Neuronal stem cell (in vitro differentiated cells): Measurements from ENCODE around the gene TIMP2.

ENCODE experiments used
- DNase-seq: peaks from one replicate; pipeline ENCODE4 v3.0.0-alpha.2; 2013; ENCODE audit warnings: low spot score
- H2AFZ ChIP-seq: one replicate; pipeline ENCODE4 v1.6.1; 2013; ENCODE audit warnings: mild to moderate bottlenecking, low read length, inconsistent platforms
- H2AK5ac ChIP-seq: 2 replicates; pipeline ENCODE4 v1.6.1; 2013; ENCODE audit warnings: low read depth, mild to moderate bottlenecking, inconsistent platforms, low read length, moderate library complexity, mixed read lengths
- H2BK120ac ChIP-seq: 2 replicates; pipeline ENCODE4 v1.6.1; 2013; ENCODE audit warnings: low read depth, mild to moderate bottlenecking, inconsistent platforms, low read length, moderate library complexity, mixed read lengths
- H2BK12ac ChIP-seq: one replicate; pipeline ENCODE4 v1.6.1; 2013; ENCODE audit warnings: low read length, inconsistent platforms
- H2BK15ac ChIP-seq: 2 replicates; pipeline ENCODE4 v1.6.1; 2013; ENCODE audit warnings: mild to moderate bottlenecking, low read length, inconsistent platforms, mixed read lengths
- H2BK5ac ChIP-seq: one replicate; pipeline ENCODE4 v1.6.1; 2013; ENCODE audit warnings: inconsistent platforms, mild to moderate bottlenecking, low read length, moderate library complexity
- H3K14ac ChIP-seq: one replicate; pipeline ENCODE4 v1.6.1; 2013; ENCODE audit warnings: low read length, inconsistent platforms
- H3K18ac ChIP-seq: 2 replicates; pipeline ENCODE4 v1.6.1; 2013; ENCODE audit warnings: low read length, inconsistent platforms
- H3K23ac ChIP-seq: 2 replicates; pipeline ENCODE4 v1.6.1; 2013; ENCODE audit warnings: low read depth, mild to moderate bottlenecking, mixed read lengths, low read length, inconsistent platforms; ENCODE audit not compliant: poor library complexity
- H3K27ac ChIP-seq: replicated peaks from 3 replicates; pipeline ENCODE4 v1.5.1; 2013; ENCODE audit warnings: low read length, inconsistent platforms
- H3K27me3 ChIP-seq, 3 experiments: 2 replicates each; pipeline ENCODE4 v1.6.1; 2013; ENCODE audit warnings: low read length in 3 of 3, mild to moderate bottlenecking in 2 of 3, inconsistent platforms in 1 of 3, low read depth in 1 of 3, mixed read lengths in 1 of 3, moderate library complexity in 1 of 3; ENCODE audit not compliant: control insufficient read depth in 3 of 3, insufficient read depth in 3 of 3
- H3K36me3 ChIP-seq, 2 donors: replicated peaks in 1 of 2; 2 replicates each; pipeline ENCODE4 v1.6.1; 2013; ENCODE audit warnings: low read length in 2 of 2; ENCODE audit not compliant: control insufficient read depth in 2 of 2, insufficient read depth in 2 of 2
- H3K4ac ChIP-seq: 2 replicates; pipeline ENCODE4 v1.6.1; 2013; ENCODE audit warnings: inconsistent platforms, mild to moderate bottlenecking, low read length, moderate library complexity
- H3K4me1 ChIP-seq, 2 donors: 1 replicate in 1 of 2; 2 replicates in 1 of 2; pipeline ENCODE4 v1.6.1; 2013; ENCODE audit warnings: low read length in 2 of 2, low read depth in 1 of 2; ENCODE audit not compliant: control insufficient read depth in 2 of 2, insufficient read depth in 1 of 2
- H3K4me2 ChIP-seq: one replicate; pipeline ENCODE4 v1.6.1; 2013; ENCODE audit warnings: mild to moderate bottlenecking, low read length, inconsistent platforms; ENCODE audit not compliant: insufficient read depth, poor library complexity, severe bottlenecking
- H3K4me3 ChIP-seq, 2 donors: 2 replicates each; pipeline ENCODE4 v1.5.1; 2013; ENCODE audit warnings: low read length in 2 of 2, mild to moderate bottlenecking in 2 of 2, inconsistent platforms in 1 of 2, moderate library complexity in 1 of 2
- H3K79me1 ChIP-seq: one replicate; pipeline ENCODE4 v1.6.1; 2013; ENCODE audit warnings: low read depth, mild to moderate bottlenecking, inconsistent platforms, low read length, moderate library complexity
- H3K9ac ChIP-seq: one replicate; pipeline ENCODE4 v1.6.1; 2013; ENCODE audit warnings: mild to moderate bottlenecking, low read depth, low read length, inconsistent platforms; ENCODE audit not compliant: poor library complexity
- H3K9me3 ChIP-seq, 2 donors: replicated peaks in 1 of 2; 2 replicates each; pipeline versions ENCODE3 to v1.6.1; 2013; ENCODE audit warnings: low read length in 2 of 2, mild to moderate bottlenecking in 2 of 2, inconsistent platforms in 1 of 2, low read depth in 1 of 2, mixed read lengths in 1 of 2, moderate library complexity in 1 of 2; ENCODE audit not compliant: control insufficient read depth in 2 of 2, insufficient read depth in 1 of 2
- H4K8ac ChIP-seq: one replicate; pipeline ENCODE4 v1.6.1; 2013; ENCODE audit warnings: low read depth, mild to moderate bottlenecking, inconsistent platforms, low read length, moderate library complexity
- H4K91ac ChIP-seq: one replicate; pipeline ENCODE4 v1.6.1; 2013; ENCODE audit warnings: low read length, low read depth, mild to moderate bottlenecking, inconsistent platforms; ENCODE audit not compliant: poor library complexity
- WGBS, 2 donors: extraction: QIAGEN DNeasy Blood & Tissue Kit; methylation state at CpG; one replicate each; pipeline ENCODE4 v1.1.7; 2013; ENCODE audit warnings: missing lambda C conversion rate in 2 of 2, mixed read lengths in 1 of 2; ENCODE audit not compliant: insufficient read length in 2 of 2, insufficient replicate concordance in 1 of 2; ENCODE audit errors: extremely low coverage in 2 of 2; 5-methylcytosine and 5-hydroxymethylcytosine counted together

Gene TIMP2

GRCh38 chr17:78937561-78937960 lies 12.4 kb upstream of the TIMP2 start:
- Histone ChIP-seq H3K27ac (no peak overlapping the region), H3K4me1 (peaks cover 19 to 21% of the 10 kb centered on the region in 2 donors), H2AFZ (no peak overlapping the region), H4K91ac (no peak overlapping the region), H3K9ac (no peak overlapping the region), H3K36me3 (no peaks in the 10 kb centered on the region), H3K9me3 (no peaks in the 10 kb centered on the region), H3K4ac (no peak overlapping the region), H3K23ac (no peak overlapping the region), H2BK120ac (no peak overlapping the region), H4K8ac (no peak overlapping the region), H3K79me1 (no peaks in the 10 kb centered on the region), H2BK12ac (no peak overlapping the region), H3K27me3 (peaks cover 0 to 8% (median 0%) of the 10 kb centered on the region in 3 experiments), H3K4me3 (no peak overlapping the region), H2BK15ac (no peak overlapping the region), H2AK5ac (no peak overlapping the region), H3K18ac (peak overlapping the region; percentile 21), H3K4me2 (no peak overlapping the region), H2BK5ac (no peak overlapping the region), H3K14ac (no peak overlapping the region)
- no CpG with 5 or more reads among the region's 11 CpGs for WGBS, 2 donors
- DNase-seq: no peak

- Histone ChIP-seq H3K14ac (peak overlapping the region; percentile 26), H4K8ac (no peak overlapping the region), H2BK12ac (peak overlapping the region; percentile 95), H3K36me3 (no peaks in the 10 kb centered on the region), H3K4me1 (peaks cover 18% of the 10 kb centered on the region in 2 donors), H3K9ac (no peak overlapping the region), H3K79me1 (no peaks in the 10 kb centered on the region), H3K4me2 (no peak overlapping the region), H4K91ac (no peak overlapping the region), H3K4me3 (no peak overlapping the region), H2BK5ac (peak overlapping the region; percentile 7), H2BK15ac (peak overlapping the region; percentile 97), H3K18ac (peak overlapping the region; percentile 94), H3K4ac (no peak overlapping the region), H3K9me3 (no peaks in the 10 kb centered on the region), H3K23ac (peak overlapping the region; percentile 85), H2AFZ (no peak overlapping the region), H3K27ac (no peak overlapping the region), H3K27me3 (peaks cover 0 to 8% (median 0%) of the 10 kb centered on the region in 3 experiments), H2BK120ac (peak overlapping the region; percentile 56), H2AK5ac (peak overlapping the region; percentile 94)
- WGBS, 2 donors: no CpG with 5 or more reads among the region's 33 CpGs
- no peak for DNase-seq
Observed at GRCh38 chr17:78935419-78936323, 10.5 kb upstream of the TIMP2 start.

GRCh38 chr17:78934681-78935418 lies 9.7 kb upstream of the TIMP2 start:
- Histone ChIP-seq H3K4me2 (no peak overlapping the region), H3K9ac (no peak overlapping the region), H4K8ac (no peak overlapping the region), H2BK120ac (no peak overlapping the region), H2BK15ac (peak overlapping the region; percentile 97), H2AFZ (peak overlapping the region; percentile 64), H3K4me1 (peaks cover 16 to 18% of the 10 kb centered on the region in 2 donors), H3K4ac (no peak overlapping the region), H3K27ac (no peak overlapping the region), H3K23ac (peak overlapping the region; percentile 85), H2BK12ac (peak overlapping the region; percentile 95), H3K18ac (peak overlapping the region; percentile 82), H3K4me3 (no peak overlapping the region), H3K14ac (peak overlapping the region; percentile 26), H3K27me3 (peaks cover 0 to 8% (median 0%) of the 10 kb centered on the region in 3 experiments), H3K9me3 (no peaks in the 10 kb centered on the region), H3K36me3 (no peaks in the 10 kb centered on the region), H2AK5ac (peak overlapping the region; percentile 94), H4K91ac (no peak overlapping the region), H3K79me1 (no peaks in the 10 kb centered on the region), H2BK5ac (no peak overlapping the region)
- whole genome bisulfite sequencing, 2 donors: no CpG with 5 or more reads among the region's 19 CpGs
- no peak for DNase-seq
